ENCODE results near the gene TCF4. TPM values are rescaled to one million over a fixed set of nuclear protein-coding genes. Genes with fewer than 3 reads are reported as not detected.

TCF4 gene
- total RNA-seq, 1 donor from 2014 or later: 4.5 TPM

DNA sequence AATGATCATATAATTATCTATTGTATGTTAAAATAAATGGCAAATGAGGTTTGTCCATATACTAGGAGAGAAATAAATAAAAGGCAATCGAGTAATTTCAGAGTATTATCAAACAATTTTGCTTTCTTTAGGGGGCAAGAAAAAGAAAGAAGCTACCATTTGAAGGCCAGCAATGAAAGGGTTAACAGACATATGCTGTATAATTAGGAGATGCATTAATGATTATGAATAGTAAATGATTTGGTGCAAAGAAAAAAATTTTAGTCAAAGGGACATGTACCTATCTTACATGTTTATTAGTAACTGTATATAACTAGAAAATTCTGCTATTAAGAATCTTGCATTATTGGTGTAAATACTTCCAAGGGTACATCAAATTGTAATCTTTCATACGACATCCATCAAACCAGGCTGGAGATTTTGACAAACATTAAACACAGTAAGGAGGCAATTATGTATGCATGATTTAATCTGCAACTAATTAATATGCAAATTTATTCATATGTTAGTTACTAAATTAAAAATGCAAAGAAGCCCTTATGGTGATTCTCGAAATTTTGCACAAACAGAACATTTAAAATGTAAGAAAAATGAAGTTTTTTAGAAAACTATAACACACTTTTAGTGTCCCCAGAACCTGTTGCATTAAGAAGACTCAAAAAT is 251.4 kb downstream of the TCF4 start:
- intact Hi-C loops (cut with micrococcal nuclease): no loop called here

DNA sequence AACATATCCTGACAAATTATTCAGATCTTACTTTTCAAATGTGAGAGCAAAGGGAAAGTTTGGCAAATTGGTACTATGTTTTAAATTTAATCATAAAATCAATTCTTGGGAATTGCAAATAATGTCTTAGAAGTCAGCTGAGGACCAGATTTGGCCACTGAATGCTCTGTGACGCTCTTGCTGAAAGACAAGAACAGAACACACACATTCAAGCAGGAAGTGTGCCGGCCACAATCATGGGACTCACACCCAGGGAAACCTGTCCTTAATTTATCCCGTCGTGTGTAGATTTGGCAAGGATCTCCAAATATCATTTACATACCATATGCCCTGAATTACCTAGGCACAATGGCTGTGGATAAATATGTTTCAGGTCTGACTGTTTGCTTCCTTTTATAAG is 253.1 kb downstream of the TCF4 start:
- intact Hi-C loops (cut with micrococcal nuclease): no loop called here

DNA sequence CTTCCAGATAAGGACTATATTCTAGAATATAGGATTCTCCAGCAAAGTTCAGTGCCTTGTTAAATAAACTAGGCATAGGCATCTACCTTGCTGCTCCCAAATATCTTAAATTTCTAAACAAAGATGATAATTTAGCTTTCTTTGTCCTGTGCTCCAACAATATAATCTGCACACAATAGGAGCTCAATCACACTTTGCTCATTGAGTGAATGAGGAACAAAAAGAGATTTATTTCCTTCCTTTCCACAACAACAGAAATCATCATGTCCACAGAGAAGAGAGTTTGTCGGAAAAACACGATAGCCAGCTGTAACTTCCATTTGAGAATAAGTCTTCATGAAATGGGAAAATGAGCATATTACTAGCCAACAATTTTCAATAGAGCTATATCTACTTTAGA is 256.7 kb downstream of the TCF4 start:
- intact Hi-C loops (cut with micrococcal nuclease): no loop called here

DNA sequence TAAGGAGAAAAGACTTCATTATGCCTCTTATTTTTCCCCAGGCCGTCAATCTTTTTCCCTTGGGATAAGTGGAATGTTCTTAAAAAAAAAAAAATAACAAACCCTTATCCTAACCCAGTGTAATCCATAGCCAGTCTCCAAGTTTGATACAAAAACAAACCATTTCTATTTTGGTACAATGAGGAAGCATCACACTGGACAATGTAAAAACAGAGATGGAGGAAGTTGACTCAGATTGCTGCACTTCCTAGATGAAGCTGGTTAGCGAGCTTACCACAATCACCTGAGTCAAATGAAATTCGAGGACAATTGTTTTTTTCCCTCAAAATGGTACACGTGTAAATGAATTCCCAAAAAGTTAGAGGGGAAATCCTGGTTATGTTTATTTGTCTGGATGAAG is 259.7 kb downstream of the TCF4 start:
- intact Hi-C loops (cut with micrococcal nuclease): loop anchor here (10.0 kb wide), 1 partner anchor 94 kb away; no protein-coding TSS in a partner anchor

DNA sequence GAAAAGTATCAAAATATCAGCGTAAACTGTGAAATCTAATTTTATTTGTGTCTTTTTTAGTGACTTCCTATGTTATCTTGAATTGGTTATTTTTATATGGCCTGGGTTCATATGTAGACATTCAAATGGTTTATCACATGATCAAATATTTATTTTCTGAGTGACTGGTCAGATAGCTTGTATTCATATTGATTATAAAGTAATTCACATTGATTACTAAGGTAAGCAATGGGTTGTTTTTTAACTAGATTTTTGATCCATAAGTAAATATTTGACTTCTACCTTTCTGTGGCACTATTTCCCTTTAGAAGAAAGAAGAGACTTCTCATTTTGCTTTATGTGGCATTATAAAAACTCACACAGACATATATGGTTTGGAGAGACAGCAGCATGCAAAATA is 260.5 kb downstream of the TCF4 start:
- intact Hi-C loops (cut with micrococcal nuclease): loop anchor here (10.0 kb wide), 1 partner anchor 93 kb away; no protein-coding TSS in a partner anchor

DNA sequence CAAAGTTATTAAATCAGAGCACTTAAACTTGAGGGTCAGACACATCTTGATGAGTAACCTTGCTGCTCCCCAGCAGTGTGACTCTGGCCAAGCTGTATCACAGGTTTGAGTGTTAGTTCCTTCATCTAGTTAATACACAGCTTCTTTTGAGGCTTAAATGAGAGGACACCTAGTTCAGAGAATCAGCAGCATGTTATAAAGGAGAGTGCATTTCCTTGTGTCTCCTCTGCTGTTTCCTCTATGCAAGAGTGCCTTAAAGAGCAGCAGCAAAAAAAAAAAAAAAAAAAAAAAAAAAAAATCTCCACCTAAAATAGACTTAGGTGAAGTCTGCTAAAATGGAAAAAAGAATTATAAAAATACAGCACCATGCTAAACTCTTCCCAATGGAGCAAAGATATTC is 261.9 kb downstream of the TCF4 start:
- intact Hi-C loops (cut with micrococcal nuclease): loop anchor here (10.0 kb wide), 1 partner anchor 91 kb away; no protein-coding TSS in a partner anchor

DNA sequence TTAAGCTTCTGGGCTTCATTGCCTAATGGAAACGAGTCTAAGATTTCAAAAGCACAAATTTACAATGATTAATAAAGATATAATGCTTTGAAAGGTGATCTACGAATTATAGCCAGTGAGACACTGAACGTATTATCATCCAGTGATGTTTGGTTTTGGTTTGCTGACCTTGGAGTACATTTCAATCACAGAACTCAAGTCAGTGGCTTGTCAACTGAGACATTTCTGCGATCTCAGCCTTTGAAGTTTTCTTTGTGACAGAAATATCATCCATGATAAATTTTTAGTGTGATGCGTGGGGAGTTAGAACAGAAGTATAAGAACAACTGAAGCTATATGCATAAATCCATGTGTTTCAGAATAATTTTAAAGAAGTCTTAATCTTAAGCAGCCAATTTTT is 263.8 kb downstream of the TCF4 start:
- intact Hi-C loops (cut with micrococcal nuclease): loop anchor here (5.0 to 10.0 kb wide), 2 partner anchors 89 to 263 kb away; partner anchors contain the start of gene TCF4

DNA sequence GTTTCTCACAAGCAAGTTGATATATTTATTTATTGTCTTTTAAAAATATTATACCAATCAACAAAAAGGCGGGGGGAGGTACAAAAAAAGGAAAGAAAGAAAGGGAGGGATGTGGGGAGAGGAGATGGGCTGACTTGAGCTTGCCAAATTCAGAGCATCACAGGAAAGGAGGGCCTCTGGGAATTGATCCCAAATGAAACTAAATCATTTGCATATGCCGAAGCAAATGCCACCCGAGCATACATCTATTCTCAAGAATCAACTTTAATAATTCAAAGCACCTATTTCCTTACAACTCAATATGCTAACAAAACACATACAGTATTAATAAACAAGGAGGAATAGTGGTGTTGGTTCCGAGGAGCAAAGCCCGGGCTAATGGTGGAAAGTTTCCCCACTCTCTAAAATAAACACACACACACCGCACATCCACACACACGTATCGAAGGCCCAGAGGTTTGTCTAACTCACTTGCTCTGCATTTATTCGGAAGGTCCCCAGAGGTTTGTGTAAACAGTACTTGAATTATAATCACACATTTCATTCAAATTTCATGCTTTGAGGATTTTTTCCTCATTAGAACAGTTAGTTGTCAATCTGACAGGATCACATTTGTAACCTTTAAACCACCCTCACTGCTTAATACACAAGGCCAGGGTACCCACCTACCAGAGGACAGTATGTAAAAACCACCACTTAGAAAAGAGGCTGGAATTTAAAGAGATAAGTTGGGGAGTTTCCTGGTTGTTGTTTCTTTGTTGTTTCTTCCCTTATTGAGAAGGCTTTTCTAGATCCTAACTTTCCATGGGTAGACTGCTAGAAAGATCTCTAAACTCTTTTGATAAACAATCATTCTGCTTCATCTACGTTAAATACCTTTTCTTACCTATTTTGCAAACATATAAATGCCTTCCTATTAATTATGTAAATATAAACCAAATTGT is 264.7 kb downstream of the TCF4 start:
- intact Hi-C loops (cut with micrococcal nuclease): loop anchor here (5.0 to 10.0 kb wide), 2 partner anchors 89 to 264 kb away; partner anchors contain the start of gene TCF4

DNA sequence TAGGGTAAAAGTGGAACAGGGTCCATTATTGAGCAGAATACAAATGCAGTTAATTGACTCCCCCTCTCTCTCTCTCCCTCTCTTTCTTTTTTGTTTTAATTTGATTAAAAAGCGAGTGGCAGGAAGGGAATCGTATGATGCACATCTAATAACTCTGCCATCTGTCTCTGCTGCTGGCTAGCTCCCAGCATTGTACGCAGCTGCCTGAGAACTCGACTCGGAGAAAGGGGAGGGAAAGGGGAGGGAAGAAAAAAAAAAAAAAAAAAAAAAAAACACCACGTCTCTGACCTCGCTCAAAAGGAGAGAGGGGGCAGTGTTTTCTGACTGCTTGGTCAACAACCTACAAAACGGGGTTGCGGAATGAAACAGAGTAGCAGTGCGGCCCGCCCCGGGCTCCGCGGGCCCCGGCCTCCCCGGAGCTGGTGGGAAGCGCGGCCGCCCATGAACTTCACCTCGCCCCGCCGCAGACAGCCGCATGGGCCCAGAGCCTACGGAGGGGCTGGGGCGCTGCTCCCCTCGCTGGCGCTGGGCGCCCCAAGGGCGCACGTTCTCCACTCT is 265.7 kb downstream of the TCF4 start:
- intact Hi-C loops (cut with micrococcal nuclease): loop anchor here (5.0 to 10.0 kb wide), 2 partner anchors 87 to 265 kb away; partner anchors contain the start of gene TCF4

DNA sequence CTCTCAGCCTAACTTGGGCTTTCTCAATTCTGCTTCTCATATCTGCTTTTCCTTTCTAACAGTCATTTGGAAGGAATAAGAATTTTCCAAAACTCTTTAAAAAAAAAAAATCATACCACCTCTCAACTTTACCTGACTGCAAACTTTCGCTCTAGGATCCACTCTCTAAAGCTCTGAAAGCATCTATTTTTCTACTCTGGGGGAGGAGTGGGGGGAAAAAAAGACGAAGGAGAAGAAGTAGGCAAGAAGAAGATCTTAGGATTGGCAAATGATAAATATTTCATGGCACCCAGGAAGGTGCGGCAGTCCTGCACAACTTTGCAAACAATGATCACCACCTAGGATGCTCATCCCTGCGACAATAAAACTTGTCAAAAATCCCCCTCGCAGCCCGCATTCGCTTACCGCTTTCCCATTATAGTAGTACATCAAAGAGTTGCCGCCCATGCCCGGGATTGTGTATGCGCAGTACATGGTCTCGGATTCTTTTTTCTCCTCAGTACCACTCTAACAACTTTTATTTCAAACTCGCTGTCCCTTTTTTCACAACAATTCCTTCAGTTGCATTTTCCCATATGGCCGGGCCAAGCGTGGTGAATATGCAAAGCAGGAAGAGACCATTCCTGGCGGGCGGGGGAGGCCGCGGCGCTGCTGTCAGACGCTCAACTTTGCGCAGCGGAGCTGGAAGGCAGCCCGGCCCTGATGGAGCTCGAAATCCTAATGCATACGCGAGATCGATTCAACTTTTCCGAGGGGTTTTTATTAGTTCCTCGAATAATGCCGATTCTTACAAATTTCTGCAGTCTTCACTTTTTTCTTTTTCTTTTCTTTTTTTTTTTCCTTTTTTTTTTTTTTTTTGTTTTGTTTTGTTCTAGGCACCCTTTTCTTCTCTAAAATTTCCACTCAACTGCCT is 266.5 kb downstream of the TCF4 start:
- intact Hi-C loops (cut with micrococcal nuclease): loop anchor here (5.0 to 10.0 kb wide), 2 partner anchors 87 to 266 kb away; partner anchors contain the start of gene TCF4

DNA sequence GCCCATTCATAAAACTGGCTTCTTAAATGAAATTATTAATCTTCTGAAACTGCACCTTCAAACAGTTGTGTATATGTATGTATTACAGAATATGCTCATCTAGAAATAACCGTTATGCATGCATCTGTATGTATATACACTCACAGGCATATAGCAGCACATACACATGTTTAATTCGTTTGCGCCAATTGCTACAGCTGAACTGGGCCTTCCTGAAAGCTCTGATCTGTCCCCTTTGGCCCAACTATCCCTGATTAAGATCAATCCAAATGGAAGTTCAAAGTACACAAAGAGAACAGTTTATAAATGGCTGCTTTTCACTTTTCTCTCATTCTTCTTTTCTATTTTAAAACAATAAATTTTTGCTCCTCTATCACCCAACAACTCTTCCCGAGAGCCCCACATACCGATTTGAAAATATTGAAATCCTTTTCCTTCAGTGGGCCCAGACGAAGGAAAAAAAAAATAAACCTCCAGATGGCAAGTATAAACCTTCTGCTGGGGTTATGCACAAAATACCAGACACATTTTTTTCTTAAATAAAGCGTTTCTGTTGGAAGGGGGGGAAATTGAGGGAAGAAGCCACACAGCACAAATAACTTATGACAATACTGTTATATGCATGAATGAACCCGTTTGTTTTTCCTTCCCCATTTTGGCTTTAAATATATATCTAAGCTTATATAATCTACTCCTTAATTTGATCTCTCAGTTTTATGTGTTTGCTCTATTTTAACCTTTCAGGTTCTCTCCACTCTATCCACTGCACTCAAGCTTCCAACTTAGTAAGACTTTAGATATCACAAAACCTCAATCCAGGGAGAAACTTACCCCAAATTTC is 267.3 kb downstream of the TCF4 start:
- intact Hi-C loops (cut with micrococcal nuclease): loop anchor here (5.0 to 10.0 kb wide), 2 partner anchors 86 to 267 kb away; partner anchors contain the start of gene TCF4

DNA sequence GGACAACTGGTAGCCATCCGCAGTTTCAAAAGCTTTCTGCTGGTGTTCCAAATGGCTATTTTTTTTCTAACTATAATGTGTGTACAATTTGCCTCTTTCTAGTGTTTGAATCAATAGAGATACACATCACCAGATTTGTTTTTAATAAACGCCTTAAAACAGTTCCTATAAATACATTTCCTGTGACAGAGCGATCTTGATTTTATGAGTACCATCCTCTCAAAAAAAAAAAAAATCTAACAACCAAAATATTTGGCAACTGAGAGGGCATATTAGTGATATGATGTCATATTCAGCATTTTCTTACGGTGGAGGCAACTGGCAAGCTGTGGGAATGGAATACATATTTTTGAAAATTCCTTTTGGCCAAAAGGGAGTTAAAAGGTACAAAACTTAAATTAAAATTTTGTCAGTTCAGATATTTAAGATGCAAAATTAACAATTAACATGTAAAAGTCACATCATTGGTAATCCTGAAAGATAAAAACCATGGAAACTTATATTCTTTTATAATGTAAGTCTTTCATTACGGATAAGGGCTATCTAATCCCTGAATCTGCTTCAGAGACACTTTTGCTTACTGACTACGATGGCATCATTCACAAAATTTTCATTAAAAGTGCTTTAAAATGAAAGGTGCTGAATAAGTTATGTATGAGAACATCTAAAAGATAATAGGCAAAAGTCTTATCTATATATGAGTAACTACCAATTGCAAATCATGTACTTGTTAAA is 268.4 kb downstream of the TCF4 start:
- intact Hi-C loops (cut with micrococcal nuclease): loop anchor here (5.0 to 10.0 kb wide), 2 partner anchors 85 to 268 kb away; partner anchors contain the start of gene TCF4

DNA sequence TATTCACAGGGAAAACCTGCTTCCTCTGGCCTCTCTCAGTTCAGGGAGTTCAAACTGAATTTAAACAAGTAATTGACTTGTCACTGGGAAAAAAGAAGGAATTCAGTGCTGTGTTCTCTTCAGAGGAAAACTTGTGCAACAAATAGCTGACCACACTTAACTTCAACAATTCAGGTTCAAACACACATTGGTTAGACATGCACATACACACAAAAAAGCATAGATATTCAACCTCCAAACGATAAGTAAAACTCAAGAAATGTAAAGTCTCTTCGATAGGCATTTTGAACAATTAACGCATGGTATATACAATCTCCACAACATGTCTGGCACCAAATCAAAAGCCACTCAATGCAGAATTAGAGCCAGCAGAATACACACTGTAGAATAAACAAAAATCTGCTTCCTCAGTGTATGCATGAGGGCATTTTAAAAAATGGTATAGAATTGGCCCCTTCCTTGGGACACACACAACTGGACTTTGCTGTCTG is 269.0 kb downstream of the TCF4 start:
- intact Hi-C loops (cut with micrococcal nuclease): no loop called here

DNA sequence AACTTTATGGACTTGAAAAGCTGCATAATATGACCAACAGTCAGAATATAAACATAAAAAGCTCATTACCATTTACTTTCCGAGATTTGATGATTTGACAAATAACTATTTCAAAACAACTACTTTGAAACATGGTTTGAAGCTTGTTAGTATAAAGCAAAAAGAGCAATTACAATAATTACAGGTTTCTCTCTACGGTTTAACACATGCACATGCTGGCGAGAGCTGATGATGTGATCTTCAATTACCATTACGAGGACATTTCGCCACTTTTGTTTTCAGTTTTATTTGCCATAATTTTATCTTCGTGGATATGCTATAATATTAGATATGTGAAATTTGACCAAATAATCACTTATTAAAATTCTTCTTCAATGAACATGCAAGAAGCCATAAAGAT is 270.1 kb downstream of the TCF4 start:
- intact Hi-C loops (cut with micrococcal nuclease): no loop called here

DNA sequence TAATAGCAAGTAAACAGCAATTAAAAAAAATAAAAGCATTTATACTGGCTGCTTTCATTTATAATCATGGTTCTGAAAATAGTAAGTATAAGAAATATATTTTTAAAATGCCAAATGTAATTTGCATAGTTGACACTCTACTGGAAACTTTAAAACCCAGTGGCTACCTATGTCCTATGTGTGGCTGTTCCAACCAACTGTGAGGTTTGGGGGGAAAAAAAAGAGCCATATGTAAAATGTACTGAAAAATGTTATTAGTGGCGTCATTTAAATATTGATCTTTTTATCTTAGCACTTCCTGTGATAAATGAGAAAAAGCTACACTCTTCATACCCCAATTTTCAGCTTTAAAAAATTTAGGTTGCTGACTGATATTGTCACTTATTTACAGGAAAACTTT is 270.7 kb downstream of the TCF4 start:
- intact Hi-C loops (cut with micrococcal nuclease): no loop called here

DNA sequence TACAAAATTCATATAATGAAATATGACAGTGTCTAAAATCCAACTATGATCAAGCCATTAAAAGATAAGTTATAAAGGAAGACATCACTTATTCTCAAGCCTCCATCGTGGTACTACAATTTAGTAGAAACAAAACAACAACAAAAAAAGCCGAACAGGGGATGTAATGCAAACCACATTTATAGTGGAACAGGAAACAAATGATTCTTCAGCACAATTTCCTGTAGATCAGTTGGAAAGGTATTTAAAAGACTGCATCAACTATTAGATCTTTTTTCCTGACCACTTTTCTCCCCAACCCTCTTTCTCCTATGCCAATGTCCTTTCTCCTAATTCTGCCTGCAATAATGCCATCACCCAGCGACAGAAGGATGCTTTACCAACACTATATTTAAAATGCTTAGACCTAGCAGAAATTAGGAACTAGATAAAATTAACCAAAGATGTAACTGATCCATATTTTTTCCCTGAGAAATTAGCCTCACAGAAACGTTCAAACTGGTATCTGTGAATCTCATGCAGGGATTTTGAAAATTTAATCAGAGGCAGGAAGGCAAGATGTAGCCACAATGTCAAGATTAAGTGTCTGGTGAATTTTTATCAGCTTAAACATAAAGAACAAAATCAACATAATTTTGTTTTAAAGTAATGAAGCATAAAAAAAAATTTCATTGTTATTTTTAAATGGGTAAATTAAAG is 271.4 kb downstream of the TCF4 start:
- intact Hi-C loops (cut with micrococcal nuclease): no loop called here

DNA sequence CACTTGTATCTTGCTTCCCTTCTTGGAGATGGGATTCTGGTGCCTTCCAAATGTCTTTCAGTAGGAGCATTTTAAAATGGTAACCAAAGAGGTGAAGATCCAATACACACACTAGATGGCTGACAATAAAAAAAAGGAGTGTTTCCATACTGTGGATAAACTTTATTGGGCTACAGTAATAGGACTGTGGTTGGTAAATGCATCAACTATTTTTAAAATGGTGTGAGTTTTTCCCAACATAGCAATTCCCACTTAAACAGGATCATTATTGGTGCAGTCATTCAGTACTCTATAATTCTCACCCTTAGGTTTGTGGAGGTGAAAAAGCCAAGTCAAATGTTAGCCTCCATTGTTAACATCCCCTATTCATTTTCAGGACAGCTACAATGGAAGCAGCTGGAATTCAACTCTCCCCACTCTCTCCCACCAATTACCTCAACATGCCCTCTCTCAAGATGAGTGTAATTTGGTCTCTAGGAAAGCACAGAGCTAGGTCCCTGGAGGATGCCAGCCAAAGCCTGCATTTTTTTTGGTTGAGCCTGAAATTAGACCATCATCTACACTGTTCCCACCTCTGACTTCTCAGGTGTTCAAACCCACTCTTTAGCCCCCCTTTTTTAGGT is 273.3 kb downstream of the TCF4 start:
- intact Hi-C loops (cut with micrococcal nuclease): no loop called here

DNA sequence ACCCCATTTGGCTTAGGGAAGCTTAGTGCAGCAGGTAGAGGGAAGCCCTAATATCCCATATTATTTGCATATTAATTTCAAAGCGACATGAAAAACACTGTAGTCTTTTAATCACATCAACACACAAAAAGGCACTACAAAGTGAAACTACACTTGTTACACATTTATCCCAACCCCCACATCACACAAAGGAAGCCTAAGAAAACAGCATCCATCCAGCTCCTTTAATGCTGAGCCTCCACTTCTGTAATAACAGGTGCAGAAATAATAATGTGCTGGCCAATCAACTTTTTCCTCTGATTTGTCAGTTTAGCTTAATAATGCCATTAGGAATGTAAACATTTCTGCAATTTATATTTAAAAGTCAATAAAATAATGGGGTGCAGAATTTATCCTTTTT is 274.0 kb downstream of the TCF4 start:
- intact Hi-C loops (cut with micrococcal nuclease): no loop called here

Measured in T-helper 2 cell treated with Interferon-gamma antibody and Interleukin-4, amounts not matched to agents 100 ng/mL and 5 ng/mL, for 36 hours (primary cell).